NCI-H526 (cell line): Measurements from ENCODE around the gene CASP2.
A peak's percentile ranks its signal among the peaks of the same experiment; 100 is the strongest.

Experiments
- DNase-seq, 2 experiments: peaks; one replicate each; lab custom pipeline; 2025; lab: John Stamatoyannopoulos, UW

The CASP2 gene

GRCh38 chr7:143287935-143288826 lies at the start of gene CASP2:
TSS of gene CASP2 (plus strand) at chr7:143288351. CDS start at chr7:143288456, 105 bp downstream.
- DNase-seq = peak; percentile 91 to 99

- DNase-seq = no peak
Observed at GRCh38 chr7:143239813-143240212, 48.3 kb upstream of the CASP2 start.

DNA sequence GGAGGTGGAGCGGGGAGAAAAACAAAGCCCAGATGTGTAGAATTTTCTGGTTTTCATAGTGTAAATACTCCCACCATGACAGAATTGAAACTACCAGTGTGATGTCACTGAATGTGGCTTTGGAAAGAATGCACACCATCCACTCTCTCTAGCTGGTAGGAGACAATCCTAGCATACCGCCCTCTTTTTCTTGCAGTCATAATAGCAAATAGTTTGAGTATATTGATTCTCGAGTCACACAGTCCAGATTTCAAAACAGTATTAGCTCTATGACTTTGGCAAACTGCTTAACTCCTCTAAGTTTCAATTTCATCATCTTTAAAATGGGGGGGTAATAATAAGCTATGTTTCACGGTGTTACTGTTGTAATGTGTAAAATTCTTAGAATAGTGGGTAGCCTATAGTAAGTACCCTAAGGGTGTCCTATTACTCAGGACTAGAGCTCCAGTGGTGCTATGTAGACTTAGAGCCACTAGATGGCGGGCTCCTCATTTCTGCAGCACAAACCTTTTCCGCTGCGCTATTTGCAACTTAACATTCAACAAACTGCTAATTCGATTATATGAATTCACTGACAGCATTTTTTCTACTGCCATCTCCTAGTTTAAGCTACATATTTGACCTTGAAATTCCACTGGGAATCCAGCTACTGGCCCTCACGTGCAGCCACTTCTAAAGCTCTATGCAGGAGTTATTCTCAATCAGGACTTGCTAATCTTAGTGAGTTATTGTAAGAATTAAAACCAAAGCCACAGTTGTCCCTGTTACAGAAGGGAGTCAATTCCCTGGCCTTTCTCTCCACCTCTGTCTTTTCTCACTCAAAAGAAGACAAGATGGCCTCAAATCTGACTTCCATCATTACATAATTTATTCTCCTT lies 47.6 kb upstream of the CASP2 start:
- DNase-seq = peak; percentile 63 to 84

GRCh38 chr7:143242306-143242705 lies 45.8 kb upstream of the CASP2 start:
- DNase-seq = no peak

- DNase-seq = no peak
Observed at GRCh38 chr7:143243111-143243510, 45.0 kb upstream of the CASP2 start.

GRCh38 chr7:143243614-143244013 lies 44.5 kb upstream of the CASP2 start:
- DNase-seq = no peak

DNA sequence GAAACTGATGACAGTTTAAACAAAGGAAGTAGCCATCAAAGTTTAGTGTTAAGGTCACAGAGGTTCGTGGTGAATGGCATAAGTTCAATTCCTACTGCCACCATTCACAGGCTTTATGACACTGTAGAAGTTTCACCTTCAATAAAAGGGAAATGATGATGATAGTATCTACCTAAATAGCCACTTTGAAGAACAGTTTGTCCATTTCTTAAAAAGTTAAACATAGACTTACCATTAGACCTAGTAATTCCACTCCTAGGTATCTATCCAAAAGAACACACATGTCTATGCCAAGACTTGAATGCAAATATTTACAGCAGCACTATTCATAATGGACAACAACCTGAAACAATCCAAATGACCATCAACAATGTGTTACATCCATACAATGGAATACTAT lies 43.8 kb upstream of the CASP2 start:
- DNase-seq = no peak

DNA sequence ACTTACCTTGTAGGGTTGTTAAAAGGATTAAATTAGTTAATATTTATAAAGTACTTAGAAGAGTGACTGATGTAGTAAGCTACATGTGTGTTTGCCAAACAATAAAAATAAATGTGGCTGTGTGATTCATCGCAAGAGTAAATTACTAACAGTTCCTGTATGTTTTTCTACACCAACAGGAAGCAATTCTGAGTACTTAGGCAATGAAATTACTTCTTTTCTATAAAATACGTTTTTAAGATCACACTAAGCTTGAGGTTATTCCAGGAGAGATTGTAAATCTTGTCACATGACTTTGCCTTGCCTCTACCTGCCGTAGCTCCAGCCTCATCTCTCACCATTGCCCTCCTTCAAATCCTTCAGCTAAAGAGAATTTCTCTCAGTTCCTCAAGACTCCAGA lies 43.0 kb upstream of the CASP2 start:
- DNase-seq = no peak

DNA sequence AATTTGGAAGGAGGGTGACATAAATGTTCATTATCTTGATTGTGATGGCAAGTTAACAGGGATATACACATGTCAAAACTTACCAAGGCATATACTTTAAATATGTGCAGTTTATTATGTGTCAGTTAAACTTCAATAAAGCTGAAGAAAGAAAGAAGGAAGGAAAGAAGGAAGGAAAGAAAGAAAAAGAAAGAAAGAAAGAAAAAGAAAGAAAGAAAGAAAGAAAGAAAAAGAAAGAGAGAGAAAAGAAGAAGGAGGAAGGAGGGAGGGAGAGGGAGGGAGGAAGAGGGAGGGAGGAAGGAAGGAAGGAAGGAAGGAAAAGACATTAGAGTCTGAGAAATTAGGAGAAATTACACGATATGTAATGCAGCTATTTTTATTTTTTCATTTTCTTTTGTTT lies 40.8 kb upstream of the CASP2 start:
- DNase-seq = no peak

DNA sequence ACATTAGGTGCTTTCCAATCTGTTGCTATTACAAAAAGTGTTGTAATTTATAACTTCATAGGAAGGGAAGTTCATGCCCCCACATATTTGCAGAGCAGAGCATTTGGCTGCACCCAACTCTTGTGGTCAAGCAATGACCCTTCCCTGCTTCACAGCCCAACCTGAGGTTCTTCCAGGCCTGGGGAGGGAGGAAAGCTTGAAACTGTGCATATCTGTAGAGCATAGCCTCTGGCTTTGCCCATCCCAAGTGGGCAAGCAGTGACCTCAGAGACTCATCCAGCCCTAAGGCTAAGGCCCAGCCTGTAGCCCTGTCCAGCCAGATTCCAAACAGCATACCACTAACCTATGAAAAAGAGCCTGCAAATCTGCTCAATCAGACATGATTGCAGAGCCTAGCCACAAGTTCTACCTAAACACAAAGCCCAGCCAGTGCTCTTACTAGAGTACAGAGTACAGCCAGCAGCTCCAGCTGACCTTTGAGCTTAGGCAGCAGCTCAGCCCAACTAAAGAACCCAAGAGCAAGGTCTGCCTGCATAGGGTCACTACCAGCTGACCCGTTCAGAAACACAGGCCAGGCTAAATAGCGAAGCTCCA lies 39.3 kb upstream of the CASP2 start:
- DNase-seq = no peak

- DNase-seq = no peak
Observed at GRCh38 chr7:143250199-143250598, 38.0 kb upstream of the CASP2 start.

GRCh38 chr7:143250822-143251221 lies 37.3 kb upstream of the CASP2 start:
- DNase-seq = no peak

GRCh38 chr7:143252006-143252405 lies 36.1 kb upstream of the CASP2 start:
- DNase-seq = no peak

GRCh38 chr7:143255564-143255963 lies 32.6 kb upstream of the CASP2 start:
- DNase-seq = no peak

GRCh38 chr7:143256325-143256724 lies 31.8 kb upstream of the CASP2 start:
- no peak for DNase-seq

DNA sequence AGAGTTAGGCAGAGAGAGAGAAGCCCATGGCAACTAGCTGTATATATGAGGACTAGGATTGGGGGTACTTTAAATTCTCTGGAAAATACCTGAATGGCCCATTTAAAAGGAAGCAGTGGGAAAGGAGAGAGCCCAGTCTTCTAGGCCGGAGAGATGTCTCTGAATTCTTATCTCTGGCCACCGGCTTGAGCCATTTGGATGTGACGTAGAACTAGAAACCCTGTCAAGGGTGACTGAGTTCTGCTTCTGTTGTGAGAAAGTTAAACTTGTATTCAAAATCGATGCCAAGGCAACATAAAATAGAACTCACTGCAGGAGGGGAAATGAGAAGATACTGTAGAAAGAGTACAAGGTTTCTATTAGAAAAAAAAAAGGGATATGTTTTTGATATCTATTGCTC lies 31.2 kb upstream of the CASP2 start:
- DNase-seq = no peak

DNA sequence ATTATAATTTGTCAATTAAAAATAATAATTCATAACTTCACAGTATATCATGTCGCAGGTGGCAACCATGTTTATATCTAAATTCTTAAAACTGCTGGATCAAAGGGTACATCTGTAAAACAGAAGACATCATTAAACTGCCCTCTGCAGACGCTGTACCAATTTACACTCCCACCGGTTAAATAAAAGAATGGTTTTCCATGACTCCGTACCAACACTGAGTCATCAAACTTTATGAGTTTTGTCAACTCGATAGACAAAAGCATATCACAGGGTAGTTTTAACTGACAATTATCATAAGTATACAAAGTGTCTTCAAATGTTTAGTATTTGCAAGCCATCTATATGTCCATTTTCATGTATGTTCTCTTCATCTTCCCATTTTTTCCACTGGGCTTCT lies 30.6 kb upstream of the CASP2 start:
- no peak for DNase-seq

DNA sequence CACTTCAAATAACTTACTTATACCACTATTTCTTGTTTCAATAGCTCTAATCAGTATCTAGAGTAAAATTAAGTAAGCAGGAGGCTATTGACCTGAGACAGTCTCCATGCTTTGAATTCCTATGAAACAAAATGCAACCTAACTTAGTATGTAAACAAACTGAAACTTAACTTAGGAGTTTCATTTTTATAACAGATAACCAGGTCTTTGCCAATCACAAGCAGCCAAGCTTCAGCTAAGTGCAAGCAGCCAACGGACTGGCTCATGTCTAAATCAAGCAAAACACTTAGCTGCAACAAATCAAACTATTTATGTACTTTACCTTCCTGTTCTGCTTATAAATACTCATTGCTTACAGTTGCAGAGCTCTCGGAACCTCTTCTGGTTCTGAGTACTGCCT lies 29.3 kb upstream of the CASP2 start:
- no peak for DNase-seq

GRCh38 chr7:143259765-143260164 lies 28.4 kb upstream of the CASP2 start:
- no peak for DNase-seq

DNA sequence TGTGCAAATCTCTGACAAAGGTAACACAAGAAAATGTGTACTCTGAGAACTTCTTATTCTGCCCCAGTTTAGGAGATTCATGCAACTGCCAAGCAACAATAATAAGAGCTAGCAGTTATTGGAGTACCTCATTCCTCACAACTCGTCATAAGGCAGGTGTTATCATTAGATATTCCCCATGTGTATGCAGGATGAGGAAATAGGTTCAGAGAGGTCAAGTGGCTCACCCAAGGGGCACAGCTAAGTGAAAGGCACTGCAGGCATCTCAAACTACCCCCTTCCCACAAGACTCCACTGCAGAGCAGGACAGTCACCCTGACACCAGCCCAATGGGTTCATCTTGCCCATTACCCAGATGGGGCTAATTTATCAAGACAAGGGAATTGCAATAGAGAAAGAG lies 26.2 kb upstream of the CASP2 start:
- DNase-seq = no peak

DNA sequence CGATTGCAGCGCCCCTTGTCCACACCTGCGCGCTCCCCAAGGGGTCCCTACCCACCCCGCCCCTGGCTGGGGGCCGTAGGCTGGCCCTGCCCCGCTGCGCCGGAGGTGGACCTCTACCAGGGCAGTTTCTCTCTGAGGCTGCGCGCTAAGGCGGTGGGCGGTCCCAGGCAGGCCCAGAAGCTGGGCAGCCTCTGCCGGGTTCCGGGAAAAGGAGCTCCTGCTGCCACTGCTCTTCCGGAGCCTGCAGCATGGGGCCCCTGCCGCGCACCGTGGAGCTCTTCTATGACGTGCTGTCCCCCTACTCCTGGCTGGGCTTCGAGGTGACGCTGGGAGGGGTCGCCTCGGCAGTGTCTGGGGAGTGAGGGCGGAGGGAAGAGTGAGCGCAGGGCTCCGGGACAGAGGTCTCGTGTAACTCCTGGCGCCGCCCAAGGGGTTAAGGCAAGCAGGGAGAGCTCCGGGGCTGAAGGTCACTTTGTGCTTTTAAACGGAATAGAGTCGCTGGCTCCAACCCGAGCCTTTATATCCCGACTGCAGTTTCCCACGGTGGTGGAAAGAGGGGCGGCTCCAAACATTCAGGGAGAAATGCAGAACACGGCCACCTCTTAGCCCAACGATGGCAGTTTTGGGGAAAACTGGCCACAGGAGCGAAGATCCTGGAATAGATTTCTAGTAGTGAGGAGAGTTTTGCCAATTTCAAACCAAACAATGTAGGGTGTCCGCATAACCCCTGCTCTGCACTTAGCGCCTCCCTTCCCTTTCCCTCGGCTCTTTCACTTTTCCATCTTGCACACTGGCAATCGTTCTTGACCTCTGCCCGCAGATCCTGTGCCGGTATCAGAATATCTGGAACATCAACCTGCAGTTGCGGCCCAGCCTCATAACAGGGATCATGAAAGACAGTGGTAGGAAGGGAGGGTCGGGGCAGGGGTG lies 24.6 kb upstream of the CASP2 start, which contains the start of gene GSTK1:
GSTK1 (plus strand) TSS at position 176 of the 930 bp plus-strand sequence; CDS start at position 249, 73 bp downstream.
- DNase-seq = peak; percentile 56 to 87
